HG02678 (cell line): ENCODE data around the gene RPUSD1.
"Not testable (repeated sequence)": the region's sequence is repeated elsewhere in the genome, so short reads cannot be mapped to it uniquely, and the experiment has no call there.

Source experiments
- ATAC-seq: cut with Tn5 transposase; IDR thresholded peaks from one replicate; pipeline ENCODE4 v1.9.1; 2021; ENCODE audit warnings: mild to moderate bottlenecking, moderate library complexity; ENCODE audit not compliant: unreplicated experiment

RPUSD1 gene

GRCh38 chr16:751152-752006 lies 36.8 kb downstream of the RPUSD1 start:
- no peak for ATAC-seq

- no peak for ATAC-seq
Measured at GRCh38 chr16:750485-750884, 37.7 kb downstream of the RPUSD1 start.

- no peak for ATAC-seq
Measured at GRCh38 chr16:749010-749409, 39.2 kb downstream of the RPUSD1 start.

- ATAC-seq: no peak
Measured at GRCh38 chr16:747978-748746, 40.0 kb downstream of the RPUSD1 start.

GRCh38 chr16:746637-747036 lies 41.5 kb downstream of the RPUSD1 start:
- no peak for ATAC-seq

GRCh38 chr16:745739-746138 lies 42.4 kb downstream of the RPUSD1 start:
- ATAC-seq: no peak

- no peak for ATAC-seq
Measured at GRCh38 chr16:743794-744500, 44.2 kb downstream of the RPUSD1 start.

GRCh38 chr16:742894-743293 lies 45.3 kb downstream of the RPUSD1 start:
- ATAC-seq: not testable (repeated sequence)

- ATAC-seq: no peak
Measured at GRCh38 chr16:741986-742629, 46.1 kb downstream of the RPUSD1 start.

- ATAC-seq: peak; percentile 82
Measured at GRCh38 chr16:740764-741505, 47.2 kb downstream of the RPUSD1 start, which contains the start of gene CIAO3. Gene CIAO3, minus strand, starts transcription at chr16:740997. Its CDS starts 12 bp downstream, at chr16:740985.

GRCh38 chr16:740459-740763 lies 47.8 kb downstream of the RPUSD1 start:
- ATAC-seq: no peak

GRCh38 chr16:739560-740458 lies 48.4 kb downstream of the RPUSD1 start:
- no peak for ATAC-seq

GRCh38 chr16:736936-737481 lies 51.2 kb downstream of the RPUSD1 start:
- ATAC-seq: no peak

GRCh38 chr16:735982-736453 lies 52.2 kb downstream of the RPUSD1 start:
- ATAC-seq: no peak

GRCh38 chr16:734981-735881 lies 53.0 kb downstream of the RPUSD1 start:
- ATAC-seq: no peak
